Measurements from ENCODE around the gene WSB1. TPM values are rescaled to one million over a fixed set of nuclear protein-coding genes. Genes with fewer than 3 reads are reported as not detected.

The WSB1 gene
- total RNA-seq = 100 to 1,000 TPM in 3 of 4 donors, 10 to 100 TPM in 1; 89.2 to 218 (median 168) TPM

GRCh38 chr17:27293898-27294688 is at the start of gene WSB1:
Gene WSB1 (plus strand): TSS chr17:27294114. CDS start chr17:27294396, 282 bp downstream.
- peak within 1 kb of the TSS; percentile 99 to 100 (median 100) for H3K27ac ChIP-seq
- 1% methylated on average over 16 to 38 of the region's 66 CpGs for WGBS, 2 donors
- H3K36me3 ChIP-seq = no peaks in the 10 kb centered on the region
- H3K4me1 ChIP-seq = peaks cover 16 to 34% of the 10 kb centered on the region in 2 donors
- intact Hi-C loops (cut with DNase I) = no loop called here
- no peaks in the 10 kb centered on the region for H3K27me3 ChIP-seq
- DNase-seq = peak; percentile 94 to 95
- peak within 1 kb of the TSS; percentile 84 to 92 (median 86) for H3K4me3 ChIP-seq (replicated peaks in 1 of 3)
- no peaks in the 10 kb centered on the region for H3K9me3 ChIP-seq
- peak; percentile 90 to 99 for TF ChIP-seq POLR2A (IDR thresholded peaks at IDR 0.05)
- peak in 1 of 6 experiments; percentile 22 for TF ChIP-seq CTCF (IDR thresholded peaks at IDR 0.05)

- Histone ChIP-seq H3K9me3 (no peaks in the 10 kb centered on the region), H3K4me1 (peaks cover 23 to 60% of the 10 kb centered on the region in 2 donors), H3K27ac (peak overlapping the region; percentile 46 to 85 (median 51)), H3K4me3 (replicated peaks in 1 of 3) (no peak overlapping the region), H3K27me3 (no peaks in the 10 kb centered on the region), H3K36me3 (no peaks in the 10 kb centered on the region)
- WGBS, 2 donors = 63 to 72% methylated on average over 12 to 15 of the region's 16 CpGs
- TF ChIP-seq POLR2A (IDR thresholded peaks at IDR 0.05) = peak in 1 of 2 donors; percentile 4
- TF ChIP-seq CTCF (IDR thresholded peaks at IDR 0.05) = no peak
- DNase-seq = peak; percentile 19 to 40
- intact Hi-C loops (cut with DNase I) = loop anchor here (5.0 kb wide), 1 partner anchor 88 kb away; no protein-coding TSS in a partner anchor
These were observed 49.3 kb upstream of the WSB1 start for GRCh38 chr17:27244491-27245223.

- no peaks in the 10 kb centered on the region for H3K36me3 ChIP-seq
- TF ChIP-seq CTCF (IDR thresholded peaks at IDR 0.05) = peak in 5 of 6 experiments; percentile 11 to 72 (median 60)
- no peak for TF ChIP-seq POLR2A (IDR thresholded peaks at IDR 0.05)
- H3K27me3 ChIP-seq = no peaks in the 10 kb centered on the region
- H3K4me3 ChIP-seq (replicated peaks in 1 of 3) = no peak overlapping the region
- H3K9me3 ChIP-seq = no peaks in the 10 kb centered on the region
- WGBS, 2 donors = 29 to 31% methylated on average over 4 to 7 of the region's 7 CpGs
- intact Hi-C loops (cut with DNase I) = loop anchor here (5.0 kb wide), 1 partner anchor 87 kb away; no protein-coding TSS in a partner anchor
- H3K4me1 ChIP-seq = peaks cover 23 to 57% of the 10 kb centered on the region in 2 donors
- DNase-seq = peak; percentile 56 to 75
- H3K27ac ChIP-seq = peak overlapping the region; percentile 29 to 85 (median 51)
These were observed 48.7 kb upstream of the WSB1 start for GRCh38 chr17:27245230-27245696.

GRCh38 chr17:27246537-27246936 is 47.4 kb upstream of the WSB1 start:
- intact Hi-C loops (cut with DNase I) = loop anchor here (5.0 kb wide), 1 partner anchor 86 kb away; no protein-coding TSS in a partner anchor
- H3K4me3 ChIP-seq (replicated peaks in 1 of 3) = no peak overlapping the region
- no peaks in the 10 kb centered on the region for H3K36me3 ChIP-seq
- H3K27ac ChIP-seq = peak overlapping the region in 2 of 3 donors; percentile 54 to 67
- H3K9me3 ChIP-seq = no peaks in the 10 kb centered on the region
- no peak for DNase-seq
- TF ChIP-seq CTCF (IDR thresholded peaks at IDR 0.05) = no peak
- no peak for TF ChIP-seq POLR2A (IDR thresholded peaks at IDR 0.05)
- H3K4me1 ChIP-seq = peaks cover 16 to 51% of the 10 kb centered on the region in 2 donors
- no peaks in the 10 kb centered on the region for H3K27me3 ChIP-seq
